WTC11 (cell line): ENCODE measurements around the gene EBF3. TPM values are rescaled to one million over a fixed set of nuclear protein-coding genes. Genes with fewer than 3 reads are reported as not detected.

ENCODE experiments used
- ATAC-seq: fragments of 200-7000 bp; cut with Tn5 transposase; 2 replicates; pipeline ENCODE4 v1.10.0; 2021; ENCODE audit warnings: mild to moderate bottlenecking, moderate library complexity
- CTCF ChIA-PET: fragments of 300-600 bp; sonication (Branson Sonifier 250); formaldehyde crosslinking; loops from one replicate; lab custom pipeline; 2021; ENCODE audit warnings: antibody characterized with exemption; lab: Charles Lee
- POLR2A ChIA-PET: fragments of 350-600 bp; sonication (Branson Sonifier 250); formaldehyde crosslinking; loops from one replicate; lab custom pipeline; 2021; ENCODE audit warnings: antibody characterized with exemption; lab: Charles Lee
- DNase-seq: peaks from one replicate; pipeline ENCODE4 v3.0.0; 2021; ENCODE audit warnings: low spot score
- H3K27ac Mint-ChIP-seq: 2 replicates; pipeline ENCODE4 v1.8.0; 2021; ENCODE audit warnings: mixed read lengths
- H3K27me3 Mint-ChIP-seq: 2 replicates; pipeline ENCODE4 v1.8.0; 2021; ENCODE audit warnings: low read depth, mild to moderate bottlenecking, moderate library complexity, mixed read lengths
- H3K36me3 Mint-ChIP-seq: 2 replicates; pipeline ENCODE4 v1.8.0; 2021; ENCODE audit warnings: mixed read lengths
- H3K4me1 Mint-ChIP-seq: 2 replicates; pipeline ENCODE4 v1.8.0; 2022; ENCODE audit warnings: mixed read lengths
- H3K4me3 Mint-ChIP-seq: 2 replicates; pipeline ENCODE4 v1.8.0; 2021; ENCODE audit warnings: mild to moderate bottlenecking, moderate library complexity, mixed read lengths
- H3K9me3 Mint-ChIP-seq: 2 replicates; pipeline ENCODE4 v1.8.0; 2021; ENCODE audit warnings: mixed read lengths
- ATF1 ChIP-seq: sonication (generic); formaldehyde crosslinking; IDR thresholded peaks from 2 replicates; pipeline ENCODE4 v1.8.1; 2023; ENCODE audit warnings: mild to moderate bottlenecking, moderate library complexity, missing genetic modification reagents
- CBFB ChIP-seq: sonication (generic); formaldehyde crosslinking; IDR thresholded peaks from 2 replicates; pipeline ENCODE4 v1.8.1; 2022; ENCODE audit warnings: mild to moderate bottlenecking, low read depth, missing genetic modification reagents
- ELF4 ChIP-seq: sonication (generic); formaldehyde crosslinking; IDR thresholded peaks from 2 replicates; pipeline ENCODE4 v1.8.1; 2022; ENCODE audit warnings: low read depth, mild to moderate bottlenecking, moderate library complexity, missing genetic modification reagents
- ESRRA ChIP-seq: sonication (generic); formaldehyde crosslinking; IDR thresholded peaks from 2 replicates; pipeline ENCODE4 v1.8.1; 2022; ENCODE audit warnings: mild to moderate bottlenecking, missing genetic modification reagents, borderline replicate concordance
- GABPB1 ChIP-seq: sonication (generic); formaldehyde crosslinking; IDR thresholded peaks from 2 replicates; pipeline ENCODE4 v1.8.1; 2023; ENCODE audit warnings: mild to moderate bottlenecking, missing genetic modification reagents
- GTF2I ChIP-seq: fragments of 250-450 bp; sonication (Bioruptor Pico); conservative IDR thresholded peaks from 2 replicates; pipeline ENCODE4 v1.4.0; 2021; ENCODE audit warnings: mild to moderate bottlenecking
- NR2C2 ChIP-seq: sonication (generic); formaldehyde crosslinking; IDR thresholded peaks from 2 replicates; pipeline ENCODE4 v1.8.0; 2022; ENCODE audit warnings: mild to moderate bottlenecking, missing genetic modification reagents
- TEAD4 ChIP-seq: sonication (generic); formaldehyde crosslinking; IDR thresholded peaks from 2 replicates; pipeline ENCODE4 v1.8.0; 2022; ENCODE audit warnings: mild to moderate bottlenecking, missing genetic modification reagents
- ZNF138 ChIP-seq: sonication (generic); formaldehyde crosslinking; conservative IDR thresholded peaks from 2 replicates; pipeline ENCODE4 v1.8.1; 2022; ENCODE audit warnings: mild to moderate bottlenecking, moderate library complexity, missing genetic modification reagents
- ZNF671 ChIP-seq: fragments of 250-450 bp; sonication (Bioruptor Pico); IDR thresholded peaks from 2 replicates; pipeline ENCODE4 v1.8.0; 2021; ENCODE audit warnings: mild to moderate bottlenecking
- total RNA-seq: library from RNA; stranded (reverse); gene quantifications from 3 replicates; pipeline ENCODE4 v1.2.3, GENCODE V29; 2021
- TF ChIP-seq, protein P1 (sequence below): fragments of 250-450 bp; sonication (Bioruptor Pico); IDR thresholded peaks from 2 replicates; pipeline ENCODE4 v1.8.0; 2021; ENCODE audit warnings: mild to moderate bottlenecking
- TF ChIP-seq, protein P2 (sequence below): fragments of 250-450 bp; sonication (Bioruptor Pico); IDR thresholded peaks from 2 replicates; pipeline ENCODE4 v2.1.2; 2022; ENCODE audit warnings: mild to moderate bottlenecking, moderate library complexity
- TF ChIP-seq, protein P3 (sequence below): sonication (generic); formaldehyde crosslinking; IDR thresholded peaks from 2 replicates; pipeline ENCODE4 v1.8.0; 2023; ENCODE audit warnings: missing genetic modification reagents, mild to moderate bottlenecking, borderline replicate concordance
- TF ChIP-seq, protein P4 (sequence below): sonication (generic); formaldehyde crosslinking; IDR thresholded peaks from 2 replicates; pipeline ENCODE4 v1.8.0; 2022; ENCODE audit warnings: mild to moderate bottlenecking, missing genetic modification reagents
- TF ChIP-seq, protein P5 (sequence below): fragments of 250-450 bp; sonication (Bioruptor Pico); IDR thresholded peaks from 2 replicates; pipeline ENCODE4 v1.9.0; 2021; ENCODE audit warnings: mild to moderate bottlenecking

The EBF3 gene
- total RNA-seq, 1 experiment from 2014 or later, result 1.2 TPM

DNA sequence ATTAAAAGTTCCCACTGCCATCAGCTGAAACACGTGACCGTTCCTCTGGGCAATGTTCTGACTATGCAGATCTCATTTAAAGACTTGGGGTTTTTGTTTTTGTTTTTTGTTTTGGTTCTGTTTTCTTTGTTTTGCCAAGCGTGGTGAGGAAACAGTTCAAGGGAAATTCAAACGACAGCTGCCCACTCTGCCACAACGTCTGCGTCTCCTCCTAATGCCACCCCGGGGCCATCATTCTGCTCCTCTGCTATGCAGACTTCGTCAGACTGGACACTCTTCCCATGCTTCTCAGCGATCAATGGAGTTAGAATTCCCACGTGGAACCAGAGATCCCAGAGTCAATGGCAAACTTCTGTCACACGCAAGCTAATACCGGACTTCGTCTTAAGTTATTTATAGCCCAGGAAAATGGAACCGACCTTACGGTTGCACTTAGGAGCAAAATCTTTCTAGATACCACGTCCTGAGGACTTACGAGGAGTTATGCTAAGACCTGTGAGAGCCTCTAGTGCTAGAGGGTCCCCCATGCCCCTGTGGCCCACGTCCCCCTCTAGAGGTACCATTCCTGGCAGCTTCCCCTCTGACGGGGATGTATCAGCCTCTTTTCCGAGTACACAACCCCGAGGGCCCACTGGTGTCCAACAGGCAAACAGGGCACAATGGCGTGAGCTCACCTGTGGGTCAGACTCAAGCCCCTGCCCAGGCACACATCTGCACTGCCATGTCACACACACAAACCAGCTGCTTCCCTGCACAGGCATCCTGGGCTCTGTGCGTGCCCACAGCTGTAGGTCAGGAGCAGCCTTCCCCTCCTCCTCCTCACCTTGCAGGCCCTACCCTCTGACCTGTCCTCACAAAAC is 24.4 kb downstream of the EBF3 start:
- ChIA-PET POLR2A (no interaction called here), CTCF (interaction anchor here (1.6 kb wide), 1 partner anchor 50 kb away, joined by 6 read pairs; no protein-coding TSS in a partner anchor)
- H3K4me1 Mint-ChIP-seq, result 0 out of 2 replicates have a peak, but pooled peaks cover 4% of the 10 kb centered on the region
- no peaks in the 10 kb centered on the region; the same call in 1 of the 2 replicates for H3K27me3 Mint-ChIP-seq
- H3K4me3 Mint-ChIP-seq, result no peak overlapping the region
- DNase-seq, result no peak
- H3K27ac Mint-ChIP-seq, result no peak overlapping the region
- TF ChIP-seq ESRRA (CRISPR knock-in tag), result no peak
- H3K9me3 Mint-ChIP-seq, result no peaks in the 10 kb centered on the region
- no peak for ATAC-seq
- H3K36me3 Mint-ChIP-seq, result no peaks in the 10 kb centered on the region

DNA sequence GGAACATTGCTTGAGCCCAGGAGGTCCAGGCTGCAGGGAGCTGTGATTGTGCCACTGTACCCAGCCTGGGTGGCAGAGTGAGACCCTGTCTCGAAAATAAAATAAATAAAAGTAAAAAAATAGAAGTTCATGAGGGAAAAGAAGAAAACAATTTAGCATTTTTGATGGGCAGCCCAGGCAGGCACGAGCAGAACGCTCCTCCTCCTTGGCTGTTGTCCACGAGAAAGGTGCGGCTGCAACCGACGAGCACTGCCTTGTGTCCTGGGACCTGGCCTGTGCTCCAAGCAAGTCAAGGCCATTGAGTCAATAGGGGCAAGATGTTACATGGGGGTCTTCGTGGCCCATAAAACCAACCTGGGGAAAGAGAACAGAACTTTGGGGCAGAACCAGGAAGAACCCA is 25.6 kb downstream of the EBF3 start:
- Mint-ChIP-seq H3K36me3 (no peaks in the 10 kb centered on the region), H3K9me3 (no peaks in the 10 kb centered on the region), H3K27ac (no peak overlapping the region), H3K4me1 (no peaks in the 10 kb centered on the region), H3K4me3 (no peak overlapping the region), H3K27me3 (no peaks in the 10 kb centered on the region; the same call in 1 of the 2 replicates)
- ChIA-PET POLR2A (no interaction called here), CTCF (no interaction called here)
- TF ChIP-seq GABPB1 (CRISPR knock-in tag) (no peak), GTF2I (CRISPR knock-in tag) (no peak), ELF4 (CRISPR knock-in tag) (no peak), ZNF671 (CRISPR knock-in tag) (no peak), TEAD4 (CRISPR knock-in tag) (no peak), NR2C2 (no peak), ZNF138 (CRISPR knock-in tag) (no peak), CBFB (CRISPR knock-in tag) (no peak)
- TF ChIP-seq, protein P1, sequence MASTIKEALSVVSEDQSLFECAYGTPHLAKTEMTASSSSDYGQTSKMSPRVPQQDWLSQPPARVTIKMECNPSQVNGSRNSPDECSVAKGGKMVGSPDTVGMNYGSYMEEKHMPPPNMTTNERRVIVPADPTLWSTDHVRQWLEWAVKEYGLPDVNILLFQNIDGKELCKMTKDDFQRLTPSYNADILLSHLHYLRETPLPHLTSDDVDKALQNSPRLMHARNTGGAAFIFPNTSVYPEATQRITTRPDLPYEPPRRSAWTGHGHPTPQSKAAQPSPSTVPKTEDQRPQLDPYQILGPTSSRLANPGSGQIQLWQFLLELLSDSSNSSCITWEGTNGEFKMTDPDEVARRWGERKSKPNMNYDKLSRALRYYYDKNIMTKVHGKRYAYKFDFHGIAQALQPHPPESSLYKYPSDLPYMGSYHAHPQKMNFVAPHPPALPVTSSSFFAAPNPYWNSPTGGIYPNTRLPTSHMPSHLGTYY, result no peak
- TF ChIP-seq, protein P2, sequence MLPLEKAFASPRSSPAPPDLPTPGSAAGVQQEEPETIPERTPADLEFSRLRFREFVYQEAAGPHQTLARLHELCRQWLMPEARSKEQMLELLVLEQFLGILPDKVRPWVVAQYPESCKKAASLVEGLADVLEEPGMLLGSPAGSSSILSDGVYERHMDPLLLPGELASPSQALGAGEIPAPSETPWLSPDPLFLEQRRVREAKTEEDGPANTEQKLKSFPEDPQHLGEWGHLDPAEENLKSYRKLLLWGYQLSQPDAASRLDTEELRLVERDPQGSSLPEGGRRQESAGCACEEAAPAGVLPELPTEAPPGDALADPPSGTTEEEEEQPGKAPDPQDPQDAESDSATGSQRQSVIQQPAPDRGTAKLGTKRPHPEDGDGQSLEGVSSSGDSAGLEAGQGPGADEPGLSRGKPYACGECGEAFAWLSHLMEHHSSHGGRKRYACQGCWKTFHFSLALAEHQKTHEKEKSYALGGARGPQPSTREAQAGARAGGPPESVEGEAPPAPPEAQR (CRISPR knock-in tag), result no peak
- TF ChIP-seq, protein P3, sequence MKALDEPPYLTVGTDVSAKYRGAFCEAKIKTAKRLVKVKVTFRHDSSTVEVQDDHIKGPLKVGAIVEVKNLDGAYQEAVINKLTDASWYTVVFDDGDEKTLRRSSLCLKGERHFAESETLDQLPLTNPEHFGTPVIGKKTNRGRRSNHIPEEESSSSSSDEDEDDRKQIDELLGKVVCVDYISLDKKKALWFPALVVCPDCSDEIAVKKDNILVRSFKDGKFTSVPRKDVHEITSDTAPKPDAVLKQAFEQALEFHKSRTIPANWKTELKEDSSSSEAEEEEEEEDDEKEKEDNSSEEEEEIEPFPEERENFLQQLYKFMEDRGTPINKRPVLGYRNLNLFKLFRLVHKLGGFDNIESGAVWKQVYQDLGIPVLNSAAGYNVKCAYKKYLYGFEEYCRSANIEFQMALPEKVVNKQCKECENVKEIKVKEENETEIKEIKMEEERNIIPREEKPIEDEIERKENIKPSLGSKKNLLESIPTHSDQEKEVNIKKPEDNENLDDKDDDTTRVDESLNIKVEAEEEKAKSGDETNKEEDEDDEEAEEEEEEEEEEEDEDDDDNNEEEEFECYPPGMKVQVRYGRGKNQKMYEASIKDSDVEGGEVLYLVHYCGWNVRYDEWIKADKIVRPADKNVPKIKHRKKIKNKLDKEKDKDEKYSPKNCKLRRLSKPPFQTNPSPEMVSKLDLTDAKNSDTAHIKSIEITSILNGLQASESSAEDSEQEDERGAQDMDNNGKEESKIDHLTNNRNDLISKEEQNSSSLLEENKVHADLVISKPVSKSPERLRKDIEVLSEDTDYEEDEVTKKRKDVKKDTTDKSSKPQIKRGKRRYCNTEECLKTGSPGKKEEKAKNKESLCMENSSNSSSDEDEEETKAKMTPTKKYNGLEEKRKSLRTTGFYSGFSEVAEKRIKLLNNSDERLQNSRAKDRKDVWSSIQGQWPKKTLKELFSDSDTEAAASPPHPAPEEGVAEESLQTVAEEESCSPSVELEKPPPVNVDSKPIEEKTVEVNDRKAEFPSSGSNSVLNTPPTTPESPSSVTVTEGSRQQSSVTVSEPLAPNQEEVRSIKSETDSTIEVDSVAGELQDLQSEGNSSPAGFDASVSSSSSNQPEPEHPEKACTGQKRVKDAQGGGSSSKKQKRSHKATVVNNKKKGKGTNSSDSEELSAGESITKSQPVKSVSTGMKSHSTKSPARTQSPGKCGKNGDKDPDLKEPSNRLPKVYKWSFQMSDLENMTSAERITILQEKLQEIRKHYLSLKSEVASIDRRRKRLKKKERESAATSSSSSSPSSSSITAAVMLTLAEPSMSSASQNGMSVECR (CRISPR knock-in tag), result no peak
- DNase-seq (no peak), ATAC-seq (no peak)

DNA sequence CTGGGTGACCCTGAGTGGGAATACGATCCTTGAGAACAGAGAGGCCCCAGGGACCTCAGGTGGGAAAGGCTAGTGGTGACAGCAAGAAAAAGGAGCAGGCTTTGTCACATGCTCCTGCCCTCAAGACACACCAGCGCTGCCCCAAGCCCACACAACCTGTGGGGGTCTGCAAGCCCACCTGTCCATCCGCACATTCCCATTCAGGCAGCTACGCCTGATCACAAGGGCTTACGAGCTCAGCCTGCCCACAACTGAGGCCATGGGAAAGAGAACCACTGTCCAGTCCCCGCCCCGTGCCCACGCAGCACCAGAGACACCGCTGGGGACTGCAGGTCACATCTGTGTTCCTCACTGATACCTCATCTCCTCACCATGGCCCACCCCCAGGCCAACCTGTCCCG is 26.7 kb downstream of the EBF3 start:
- Mint-ChIP-seq H3K4me3 (no peak overlapping the region), H3K27ac (no peak overlapping the region), H3K27me3 (no peaks in the 10 kb centered on the region; the same call in 1 of the 2 replicates), H3K36me3 (no peaks in the 10 kb centered on the region), H3K4me1 (peaks cover 4% of the 10 kb centered on the region; the same call in 1 of the 2 replicates), H3K9me3 (no peaks in the 10 kb centered on the region)
- CTCF ChIA-PET, result no interaction called here
- no peak for DNase-seq
- POLR2A ChIA-PET, result no interaction called here
- TF ChIP-seq, protein P4, sequence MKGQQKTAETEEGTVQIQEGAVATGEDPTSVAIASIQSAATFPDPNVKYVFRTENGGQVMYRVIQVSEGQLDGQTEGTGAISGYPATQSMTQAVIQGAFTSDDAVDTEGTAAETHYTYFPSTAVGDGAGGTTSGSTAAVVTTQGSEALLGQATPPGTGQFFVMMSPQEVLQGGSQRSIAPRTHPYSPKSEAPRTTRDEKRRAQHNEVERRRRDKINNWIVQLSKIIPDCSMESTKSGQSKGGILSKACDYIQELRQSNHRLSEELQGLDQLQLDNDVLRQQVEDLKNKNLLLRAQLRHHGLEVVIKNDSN (CRISPR knock-in tag), result no peak
- TF ChIP-seq, protein P5, sequence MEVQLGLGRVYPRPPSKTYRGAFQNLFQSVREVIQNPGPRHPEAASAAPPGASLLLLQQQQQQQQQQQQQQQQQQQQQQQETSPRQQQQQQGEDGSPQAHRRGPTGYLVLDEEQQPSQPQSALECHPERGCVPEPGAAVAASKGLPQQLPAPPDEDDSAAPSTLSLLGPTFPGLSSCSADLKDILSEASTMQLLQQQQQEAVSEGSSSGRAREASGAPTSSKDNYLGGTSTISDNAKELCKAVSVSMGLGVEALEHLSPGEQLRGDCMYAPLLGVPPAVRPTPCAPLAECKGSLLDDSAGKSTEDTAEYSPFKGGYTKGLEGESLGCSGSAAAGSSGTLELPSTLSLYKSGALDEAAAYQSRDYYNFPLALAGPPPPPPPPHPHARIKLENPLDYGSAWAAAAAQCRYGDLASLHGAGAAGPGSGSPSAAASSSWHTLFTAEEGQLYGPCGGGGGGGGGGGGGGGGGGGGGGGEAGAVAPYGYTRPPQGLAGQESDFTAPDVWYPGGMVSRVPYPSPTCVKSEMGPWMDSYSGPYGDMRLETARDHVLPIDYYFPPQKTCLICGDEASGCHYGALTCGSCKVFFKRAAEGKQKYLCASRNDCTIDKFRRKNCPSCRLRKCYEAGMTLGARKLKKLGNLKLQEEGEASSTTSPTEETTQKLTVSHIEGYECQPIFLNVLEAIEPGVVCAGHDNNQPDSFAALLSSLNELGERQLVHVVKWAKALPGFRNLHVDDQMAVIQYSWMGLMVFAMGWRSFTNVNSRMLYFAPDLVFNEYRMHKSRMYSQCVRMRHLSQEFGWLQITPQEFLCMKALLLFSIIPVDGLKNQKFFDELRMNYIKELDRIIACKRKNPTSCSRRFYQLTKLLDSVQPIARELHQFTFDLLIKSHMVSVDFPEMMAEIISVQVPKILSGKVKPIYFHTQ, result no peak
- TF ChIP-seq ATF1 (CRISPR knock-in tag), result no peak
- no peak for ATAC-seq
